ENCODE results near the gene ELMO1. TPM values are rescaled to one million over a fixed set of nuclear protein-coding genes. Genes with fewer than 3 reads are reported as not detected.
"Not testable (repeated sequence)": the region's sequence is repeated elsewhere in the genome, so short reads cannot be mapped to it uniquely, and the experiment has no call there.

Gene ELMO1
- total RNA-seq, 1 experiment from 2014 or later = 137 TPM

GRCh38 chr7:36984710-36985312, 463.9 kb downstream of the ELMO1 start:
- Histone ChIP-seq H2AFZ (ENCODE audit: low read length) (no peak overlapping the region), H3K27me3 (ENCODE audit: low read length) (no peaks in the 10 kb centered on the region), H3K4me2 (ENCODE audit: low read depth, low read length, poor library complexity, severe bottlenecking) (peak overlapping the region; percentile 72), H3K4me1 (ENCODE audit: low read length) (peaks cover 42% of the 10 kb centered on the region), H3K9ac (ENCODE audit: low read length) (peak overlapping the region; percentile 25; the same call in 1 of the 2 replicates), H3K27ac (ENCODE audit: low read length) (peak overlapping the region; percentile 41; the same call in 1 of the 2 replicates), H3K9me2 (replicated peaks; ENCODE audit: insufficient read depth, low read length) (no peaks in the 10 kb centered on the region), H3K9me3 (ENCODE audit: low read length) (no peaks in the 10 kb centered on the region), H4K20me1 (ENCODE audit: insufficient read depth, low read depth, low read length) (peaks cover 63% of the 10 kb centered on the region), H3K4me3 (ENCODE audit: low read length) (peak overlapping the region; percentile 57), H3K36me3 (ENCODE audit: insufficient read depth, low read length) (no peaks in the 10 kb centered on the region), H3K79me2 (ENCODE audit: low read length) (no peaks in the 10 kb centered on the region)
- DNase-seq = peak; percentile 96

DNA sequence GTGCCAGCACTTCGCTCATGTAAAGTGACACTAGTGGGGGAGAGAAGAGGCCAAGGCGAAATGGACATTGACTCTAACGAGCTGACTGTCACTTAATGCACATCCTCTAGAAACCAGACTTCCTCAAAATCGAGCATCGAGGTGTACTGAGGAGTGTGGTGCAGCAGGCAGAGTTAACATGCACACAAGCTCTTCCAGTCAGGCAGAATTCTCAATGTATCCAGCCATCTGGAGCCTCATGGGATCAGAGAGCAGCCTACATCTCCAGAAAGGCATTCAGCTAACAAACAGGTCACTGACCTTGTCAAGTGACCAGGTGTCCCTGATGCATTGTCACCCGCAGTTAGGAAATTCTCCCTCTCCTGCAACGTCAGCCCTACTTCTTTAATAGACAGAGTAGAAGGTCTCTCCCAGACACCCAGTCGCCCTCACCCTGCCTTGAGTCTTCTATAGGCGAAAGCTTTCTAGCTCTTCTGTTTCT, 464.6 kb downstream of the ELMO1 start:
- Histone ChIP-seq H3K27ac (ENCODE audit: low read length) (no peak overlapping the region), H3K9ac (ENCODE audit: low read length) (peak overlapping the region; percentile 25; the same call in 1 of the 2 replicates), H3K79me2 (ENCODE audit: low read length) (no peaks in the 10 kb centered on the region), H3K4me3 (ENCODE audit: low read length) (peak overlapping the region; percentile 57), H3K36me3 (ENCODE audit: insufficient read depth, low read length) (no peaks in the 10 kb centered on the region), H3K27me3 (ENCODE audit: low read length) (no peaks in the 10 kb centered on the region), H2AFZ (ENCODE audit: low read length) (no peak overlapping the region), H3K4me1 (ENCODE audit: low read length) (peaks cover 44% of the 10 kb centered on the region), H3K9me3 (ENCODE audit: low read length) (no peaks in the 10 kb centered on the region), H3K4me2 (ENCODE audit: low read depth, low read length, poor library complexity, severe bottlenecking) (peak overlapping the region; percentile 72), H4K20me1 (ENCODE audit: insufficient read depth, low read depth, low read length) (peaks cover 61% of the 10 kb centered on the region), H3K9me2 (replicated peaks; ENCODE audit: insufficient read depth, low read length) (no peaks in the 10 kb centered on the region)
- DNase-seq = peak; percentile 79

DNA sequence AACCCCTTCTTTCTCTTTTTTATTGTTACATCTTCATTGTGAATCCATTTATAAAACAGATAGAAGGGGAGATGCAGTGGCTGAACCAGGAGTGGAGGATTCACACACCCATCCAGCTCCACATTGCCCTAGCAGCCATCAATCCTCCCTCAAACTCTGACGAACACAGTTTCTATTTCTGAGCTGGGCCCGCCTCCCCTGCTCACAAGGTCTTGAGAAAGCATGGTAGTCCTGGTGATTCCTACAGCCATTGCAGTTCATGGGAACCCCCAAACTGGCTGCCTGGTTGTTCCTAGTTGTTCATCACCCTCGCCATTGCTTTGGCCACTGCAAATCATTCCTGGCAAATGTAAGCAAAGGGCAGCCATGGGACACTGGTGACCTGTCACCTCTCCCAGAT, 465.9 kb downstream of the ELMO1 start:
- Histone ChIP-seq H3K27me3 (ENCODE audit: low read length) (no peaks in the 10 kb centered on the region), H2AFZ (ENCODE audit: low read length) (no peak overlapping the region), H3K27ac (ENCODE audit: low read length) (no peak overlapping the region), H3K79me2 (ENCODE audit: low read length) (no peaks in the 10 kb centered on the region), H3K9me2 (replicated peaks; ENCODE audit: insufficient read depth, low read length) (no peaks in the 10 kb centered on the region), H4K20me1 (ENCODE audit: insufficient read depth, low read depth, low read length) (peaks cover 61% of the 10 kb centered on the region), H3K4me2 (ENCODE audit: low read depth, low read length, poor library complexity, severe bottlenecking) (no peak overlapping the region), H3K4me1 (ENCODE audit: low read length) (peaks cover 44% of the 10 kb centered on the region), H3K4me3 (ENCODE audit: low read length) (no peak overlapping the region), H3K36me3 (ENCODE audit: insufficient read depth, low read length) (no peaks in the 10 kb centered on the region), H3K9ac (ENCODE audit: low read length) (no peak overlapping the region), H3K9me3 (ENCODE audit: low read length) (no peaks in the 10 kb centered on the region)
- DNase-seq = no peak

DNA sequence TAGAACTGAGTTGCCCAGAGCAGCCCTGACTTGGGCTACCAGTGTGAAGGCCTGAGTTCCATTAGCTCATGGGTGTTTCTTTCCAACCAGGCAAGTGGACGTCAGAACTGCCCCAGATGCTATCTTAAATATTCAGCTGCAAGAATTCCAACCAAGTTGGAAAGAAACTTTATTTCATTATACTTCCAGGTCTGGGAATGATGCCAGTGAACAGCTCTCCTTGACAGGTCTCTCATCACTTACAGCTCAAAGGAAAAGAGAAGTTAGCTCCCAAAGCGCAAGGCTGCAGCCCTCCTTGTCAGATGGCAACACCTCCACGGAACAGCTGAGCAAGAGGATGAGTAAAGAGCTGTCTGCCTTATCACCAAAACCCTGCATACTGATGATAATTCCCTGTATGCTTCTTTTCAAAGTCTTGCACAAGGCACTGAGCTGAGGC, 468.8 kb downstream of the ELMO1 start:
- no peak overlapping the region for H2AFZ ChIP-seq (ENCODE audit: low read length)
- H3K79me2 ChIP-seq (ENCODE audit: low read length) = no peaks in the 10 kb centered on the region
- no peaks in the 10 kb centered on the region for H3K27me3 ChIP-seq (ENCODE audit: low read length)
- H3K4me1 ChIP-seq (ENCODE audit: low read length) = peaks cover 18% of the 10 kb centered on the region
- no peaks in the 10 kb centered on the region for H3K36me3 ChIP-seq (ENCODE audit: insufficient read depth, low read length)
- no peak overlapping the region for H3K4me2 ChIP-seq (ENCODE audit: low read depth, low read length, poor library complexity, severe bottlenecking)
- H4K20me1 ChIP-seq (ENCODE audit: insufficient read depth, low read depth, low read length) = peaks cover 41% of the 10 kb centered on the region
- no peak overlapping the region for H3K4me3 ChIP-seq (ENCODE audit: low read length)
- H3K9me2 ChIP-seq (replicated peaks; ENCODE audit: insufficient read depth, low read length) = no peaks in the 10 kb centered on the region
- no peak overlapping the region for H3K9ac ChIP-seq (ENCODE audit: low read length)
- DNase-seq = no peak
- H3K9me3 ChIP-seq (ENCODE audit: low read length) = no peaks in the 10 kb centered on the region
- no peak overlapping the region for H3K27ac ChIP-seq (ENCODE audit: low read length)

DNA sequence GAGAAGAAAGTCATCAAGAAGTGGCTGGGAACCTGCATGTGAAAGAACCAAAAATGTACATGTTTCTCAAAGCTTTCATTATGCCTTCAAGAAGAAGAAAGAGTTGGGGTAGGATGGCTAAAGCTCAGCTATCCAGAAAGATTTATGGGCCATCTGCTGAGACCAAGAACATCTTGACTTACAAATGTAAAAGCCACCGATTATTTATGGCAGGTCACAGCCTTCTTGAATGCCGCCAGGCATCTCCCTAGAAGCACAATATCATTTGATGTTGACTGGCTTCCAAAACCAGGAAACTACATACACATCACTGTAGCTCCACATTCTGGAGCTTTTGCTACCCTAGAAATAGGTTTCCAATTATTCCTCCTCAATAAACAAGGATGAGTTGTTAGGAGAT, 470.2 kb downstream of the ELMO1 start:
- Histone ChIP-seq H3K4me3 (ENCODE audit: low read length) (no peak overlapping the region), H3K4me2 (ENCODE audit: low read depth, low read length, poor library complexity, severe bottlenecking) (no peak overlapping the region), H3K36me3 (ENCODE audit: insufficient read depth, low read length) (no peaks in the 10 kb centered on the region), H3K9me2 (replicated peaks; ENCODE audit: insufficient read depth, low read length) (no peaks in the 10 kb centered on the region), H3K27me3 (ENCODE audit: low read length) (no peaks in the 10 kb centered on the region), H3K9ac (ENCODE audit: low read length) (no peak overlapping the region), H3K4me1 (ENCODE audit: low read length) (peaks cover 5% of the 10 kb centered on the region), H3K79me2 (ENCODE audit: low read length) (no peaks in the 10 kb centered on the region), H3K27ac (ENCODE audit: low read length) (no peak overlapping the region), H2AFZ (ENCODE audit: low read length) (no peak overlapping the region), H3K9me3 (ENCODE audit: low read length) (no peaks in the 10 kb centered on the region), H4K20me1 (ENCODE audit: insufficient read depth, low read depth, low read length) (peaks cover 28% of the 10 kb centered on the region)
- DNase-seq = no peak

GRCh38 chr7:36977878-36978277, 470.8 kb downstream of the ELMO1 start:
- Histone ChIP-seq H3K27ac (ENCODE audit: low read length) (no peak overlapping the region), H3K79me2 (ENCODE audit: low read length) (no peaks in the 10 kb centered on the region), H3K4me2 (ENCODE audit: low read depth, low read length, poor library complexity, severe bottlenecking) (no peak overlapping the region), H3K4me1 (ENCODE audit: low read length) (0 out of 2 replicates have a peak, but pooled peaks cover 3% of the 10 kb centered on the region), H3K4me3 (ENCODE audit: low read length) (no peak overlapping the region), H3K9ac (ENCODE audit: low read length) (no peak overlapping the region), H4K20me1 (ENCODE audit: insufficient read depth, low read depth, low read length) (peaks cover 22% of the 10 kb centered on the region), H2AFZ (ENCODE audit: low read length) (no peak overlapping the region), H3K27me3 (ENCODE audit: low read length) (no peaks in the 10 kb centered on the region), H3K9me3 (ENCODE audit: low read length) (no peaks in the 10 kb centered on the region), H3K9me2 (replicated peaks; ENCODE audit: insufficient read depth, low read length) (no peaks in the 10 kb centered on the region), H3K36me3 (ENCODE audit: insufficient read depth, low read length) (no peaks in the 10 kb centered on the region)
- DNase-seq = no peak

- not testable (repeated sequence) for H2AFZ ChIP-seq (ENCODE audit: low read length)
- H4K20me1 ChIP-seq (ENCODE audit: insufficient read depth, low read depth, low read length) = peaks cover 13% of the 10 kb centered on the region; the same call in 1 of the 2 replicates
These were observed 475.1 kb downstream of the ELMO1 start for GRCh38 chr7:36973534-36973933.

DNA sequence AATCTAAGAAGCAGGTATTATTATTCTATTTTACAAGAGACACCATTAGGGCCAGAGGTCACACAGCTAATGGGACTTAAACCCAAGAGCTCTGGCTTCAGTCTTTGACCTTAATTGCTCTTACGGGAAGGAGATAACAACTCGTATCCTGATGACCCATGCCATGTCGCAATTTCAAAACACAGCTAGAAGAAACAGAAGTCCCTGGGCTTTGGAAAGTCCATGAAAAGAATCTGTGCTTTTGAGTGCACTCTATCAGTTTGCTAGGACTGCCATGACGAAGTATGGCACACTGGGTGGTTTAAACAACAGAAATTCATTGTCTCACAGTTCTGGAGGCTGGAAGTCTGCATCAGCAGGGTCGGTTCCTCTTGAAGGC, 476.5 kb downstream of the ELMO1 start:
- H3K9me3 ChIP-seq (ENCODE audit: low read length) = no peaks in the 10 kb centered on the region
- H3K27me3 ChIP-seq (ENCODE audit: low read length) = no peaks in the 10 kb centered on the region
- H3K4me2 ChIP-seq (ENCODE audit: low read depth, low read length, poor library complexity, severe bottlenecking) = no peak overlapping the region
- H3K27ac ChIP-seq (ENCODE audit: low read length) = no peak overlapping the region
- H4K20me1 ChIP-seq (ENCODE audit: insufficient read depth, low read depth, low read length) = peaks cover 19% of the 10 kb centered on the region; the same call in 1 of the 2 replicates
- H2AFZ ChIP-seq (ENCODE audit: low read length) = no peak overlapping the region
- no peaks in the 10 kb centered on the region for H3K36me3 ChIP-seq (ENCODE audit: insufficient read depth, low read length)
- no peaks in the 10 kb centered on the region for H3K79me2 ChIP-seq (ENCODE audit: low read length)
- no peaks in the 10 kb centered on the region for H3K4me1 ChIP-seq (ENCODE audit: low read length)
- no peak overlapping the region for H3K4me3 ChIP-seq (ENCODE audit: low read length)
- no peak overlapping the region for H3K9ac ChIP-seq (ENCODE audit: low read length)
- H3K9me2 ChIP-seq (replicated peaks; ENCODE audit: insufficient read depth, low read length) = no peaks in the 10 kb centered on the region
- DNase-seq = no peak

More at GRCh38 chr7:36973534-36973933, 475.1 kb downstream of the ELMO1 start:
- not testable (repeated sequence) for H3K4me3 ChIP-seq (ENCODE audit: low read length); H3K9me2 ChIP-seq (replicated peaks; ENCODE audit: insufficient read depth, low read length); H3K79me2 ChIP-seq (ENCODE audit: low read length); H3K27me3 ChIP-seq (ENCODE audit: low read length); H3K4me1 ChIP-seq (ENCODE audit: low read length); H3K27ac ChIP-seq (ENCODE audit: low read length); H3K9me3 ChIP-seq (ENCODE audit: low read length); H3K4me2 ChIP-seq (ENCODE audit: low read depth, low read length, poor library complexity, severe bottlenecking); H3K36me3 ChIP-seq (ENCODE audit: insufficient read depth, low read length); DNase-seq; H3K9ac ChIP-seq (ENCODE audit: low read length)
